SK-N-MC (cell line): ENCODE results near the gene VPS8.

Experiments
- DNase-seq: peaks from one replicate; pipeline ENCODE4 v3.0.0-alpha.2; 2011; ENCODE audit warnings: low read depth, low spot score
- H3K27ac ChIP-seq: fragments of 200-600 bp; sonication (generic); 2 replicates; pipeline ENCODE4 v1.5.1; 2016; ENCODE audit warnings: mixed run types
- H3K36me3 ChIP-seq: fragments of 200-600 bp; sonication (generic); 2 replicates; pipeline ENCODE4 v1.6.1; 2017; ENCODE audit warnings: antibody characterized with exemption, low read length, mixed read lengths; ENCODE audit not compliant: insufficient read depth
- H3K4me3 ChIP-seq: fragments of 200-600 bp; sonication (generic); 2 replicates; pipeline ENCODE4 v1.5.1; 2016
- H3K9ac ChIP-seq: fragments of 200-600 bp; sonication (generic); 2 replicates; pipeline ENCODE4 v1.8.0; 2017; ENCODE audit warnings: mixed run types, mixed read lengths; ENCODE audit not compliant: insufficient read length
- H3K9me3 ChIP-seq: fragments of 200-600 bp; sonication (generic); 2 replicates; pipeline ENCODE4 v1.6.1; 2017; ENCODE audit warnings: low read depth, mild to moderate bottlenecking, antibody characterized with exemption, low read length, moderate library complexity, mixed read lengths
- EZH2 ChIP-seq: fragments of 200-600 bp; sonication (generic); IDR thresholded peaks from one replicate; pipeline ENCODE4 v1.6.1; 2017; ENCODE audit warnings: antibody characterized with exemption
- FOXP2 ChIP-seq: optimal IDR thresholded peaks from 2 replicates; pipeline ENCODE3; 2011; ENCODE audit warnings: mild to moderate bottlenecking, moderate library complexity; ENCODE audit not compliant: insufficient read depth; ENCODE audit errors: extremely low read length, control extremely low read depth
- POLR2AphosphoS5 ChIP-seq: IDR thresholded peaks from 2 replicates; pipeline ENCODE4 v1.6.1; 2012; ENCODE audit warnings: mild to moderate bottlenecking, low read depth, low read length, borderline replicate concordance

The VPS8 gene

GRCh38 chr3:184927796-184928315, 115.9 kb downstream of the VPS8 start:
- Histone ChIP-seq H3K9me3 (no peaks in the 10 kb centered on the region), H3K27ac (peak overlapping the region; percentile 43; the same call in 1 of the 2 replicates), H3K36me3 (peaks cover 35% of the 10 kb centered on the region), H3K9ac (no peak overlapping the region), H3K4me3 (no peak overlapping the region)
- TF ChIP-seq POLR2AphosphoS5: no peak
- TF ChIP-seq EZH2: no peak
- no peak for TF ChIP-seq FOXP2
- no peak for DNase-seq

GRCh38 chr3:184932777-184933176, 120.8 kb downstream of the VPS8 start:
- no peak overlapping the region for H3K9ac ChIP-seq
- DNase-seq: no peak
- peaks cover 28% of the 10 kb centered on the region for H3K36me3 ChIP-seq

GRCh38 chr3:184937611-184938010, 125.6 kb downstream of the VPS8 start:
- no peak overlapping the region for H3K4me3 ChIP-seq
- no peak for DNase-seq
- H3K9ac ChIP-seq: no peak overlapping the region
- H3K9me3 ChIP-seq: no peaks in the 10 kb centered on the region
- peaks cover 10% of the 10 kb centered on the region for H3K36me3 ChIP-seq
- no peak for TF ChIP-seq POLR2AphosphoS5
- no peak for TF ChIP-seq EZH2
- no peak for TF ChIP-seq FOXP2
- H3K27ac ChIP-seq: no peak overlapping the region

More at GRCh38 chr3:184932777-184933176, 120.8 kb downstream of the VPS8 start:
- no peak overlapping the region for H3K27ac ChIP-seq
- TF ChIP-seq EZH2 (no peak), POLR2AphosphoS5 (no peak), FOXP2 (no peak)
- no peak overlapping the region for H3K4me3 ChIP-seq
- no peaks in the 10 kb centered on the region for H3K9me3 ChIP-seq

GRCh38 chr3:184941408-184941807, 129.4 kb downstream of the VPS8 start:
- no peak overlapping the region for H3K4me3 ChIP-seq
- no peak overlapping the region for H3K9ac ChIP-seq
- no peaks in the 10 kb centered on the region for H3K9me3 ChIP-seq
- peaks cover 4% of the 10 kb centered on the region; the same call in 1 of the 2 replicates for H3K36me3 ChIP-seq
- no peak overlapping the region for H3K27ac ChIP-seq
- DNase-seq: no peak
- TF ChIP-seq POLR2AphosphoS5 (no peak), FOXP2 (no peak), EZH2 (no peak)

GRCh38 chr3:184942735-184943134, 130.8 kb downstream of the VPS8 start:
- Histone ChIP-seq H3K9ac (no peak overlapping the region), H3K36me3 (peaks cover 2% of the 10 kb centered on the region; the same call in 1 of the 2 replicates), H3K4me3 (no peak overlapping the region), H3K9me3 (no peaks in the 10 kb centered on the region), H3K27ac (no peak overlapping the region)
- no peak for DNase-seq
- no peak for TF ChIP-seq POLR2AphosphoS5
- TF ChIP-seq EZH2: no peak
- no peak for TF ChIP-seq FOXP2

GRCh38 chr3:184944241-184944640, 132.3 kb downstream of the VPS8 start:
- Histone ChIP-seq H3K36me3 (peaks cover 2% of the 10 kb centered on the region; the same call in 1 of the 2 replicates), H3K4me3 (no peak overlapping the region), H3K27ac (no peak overlapping the region), H3K9me3 (no peaks in the 10 kb centered on the region), H3K9ac (no peak overlapping the region)
- no peak for DNase-seq
- no peak for TF ChIP-seq POLR2AphosphoS5
- TF ChIP-seq FOXP2: no peak
- no peak for TF ChIP-seq EZH2

- DNase-seq: no peak
- TF ChIP-seq EZH2: no peak
- no peak for TF ChIP-seq FOXP2
- no peak for TF ChIP-seq POLR2AphosphoS5
- H3K9ac ChIP-seq: no peak overlapping the region
- no peaks in the 10 kb centered on the region for H3K9me3 ChIP-seq
- no peaks in the 10 kb centered on the region for H3K36me3 ChIP-seq
- no peak overlapping the region for H3K27ac ChIP-seq
- H3K4me3 ChIP-seq: no peak overlapping the region
Observed at GRCh38 chr3:184945886-184946625, 134.1 kb downstream of the VPS8 start.

GRCh38 chr3:184946917-184947316, 135.0 kb downstream of the VPS8 start:
- no peaks in the 10 kb centered on the region for H3K9me3 ChIP-seq
- H3K27ac ChIP-seq: no peak overlapping the region
- no peak overlapping the region for H3K9ac ChIP-seq
- no peak overlapping the region for H3K4me3 ChIP-seq
- TF ChIP-seq EZH2: no peak
- TF ChIP-seq POLR2AphosphoS5: no peak
- TF ChIP-seq FOXP2: no peak
- DNase-seq: no peak
- no peaks in the 10 kb centered on the region for H3K36me3 ChIP-seq
